MCF 10A (cell line): ENCODE data around the gene PTPRCAP. TPM values are rescaled to one million over a fixed set of nuclear protein-coding genes. Genes with fewer than 3 reads are reported as not detected.
A peak's percentile ranks its signal among the peaks of the same experiment; 100 is the strongest.

Source experiments
- BruUV-seq: library from RNA; stranded (reverse); fragments of 400-500 nt; replicated peaks from 2 replicates; lab custom pipeline; 2021; lab: Mats Ljungman, UMichigan
- CTCF ChIA-PET: fragments of 300-600 bp; sonication (Branson Sonifier 250); formaldehyde crosslinking; extraction: SDS; loops from one replicate; lab custom pipeline; 2021; ENCODE audit warnings: antibody characterized with exemption, inconsistent platforms; lab: Yijun Ruan, JAX
- POLR2A ChIA-PET: fragments of 300-600, 350-650 bp; sonication (Branson Sonifier 250); formaldehyde crosslinking; extraction: SDS; loops from one replicate; lab custom pipeline; 2020; ENCODE audit warnings: antibody characterized with exemption, inconsistent platforms; lab: Yijun Ruan, JAX
- DNase-seq: peaks from one replicate; pipeline ENCODE4 v3.0.0-alpha.2; 2018; ENCODE audit not compliant: unreplicated experiment
- H3K27ac Mint-ChIP-seq: one replicate; pipeline ENCODE4 v1.8.0; 2022; ENCODE audit warnings: mild to moderate bottlenecking, low read depth, mixed read lengths; ENCODE audit not compliant: unreplicated experiment
- H3K27me3 Mint-ChIP-seq: one replicate; pipeline ENCODE4 v1.8.0; 2022; ENCODE audit warnings: mixed read lengths; ENCODE audit not compliant: insufficient read depth, unreplicated experiment
- H3K36me3 Mint-ChIP-seq: one replicate; pipeline ENCODE4 v1.8.0; 2022; ENCODE audit warnings: mild to moderate bottlenecking, moderate library complexity, mixed read lengths; ENCODE audit not compliant: insufficient read depth, unreplicated experiment
- H3K4me1 Mint-ChIP-seq: one replicate; pipeline ENCODE4 v1.8.0; 2022; ENCODE audit warnings: mixed read lengths; ENCODE audit not compliant: insufficient read depth, unreplicated experiment
- H3K4me3 Mint-ChIP-seq: one replicate; pipeline ENCODE4 v1.8.0; 2022; ENCODE audit warnings: mild to moderate bottlenecking, moderate library complexity, mixed read lengths; ENCODE audit not compliant: unreplicated experiment
- H3K9me3 Mint-ChIP-seq: one replicate; pipeline ENCODE4 v1.8.0; 2022; ENCODE audit warnings: mixed read lengths; ENCODE audit not compliant: unreplicated experiment
- intact Hi-C: fragments of 100-400 bp; cut with micrococcal nuclease; formaldehyde crosslinking; loops from 2 replicates; pipeline ENCODE4 v1.14.1; 2022
- total RNA-seq: library from RNA; stranded (reverse); gene quantifications from 2 replicates; pipeline ENCODE4 v1.2.3, GENCODE V29; 2022
- TF ChIP-seq, protein P1 (sequence below): fragments of 200-600 bp; IDR thresholded peaks from one replicate; pipeline ENCODE4 v1.8.0; 2022; ENCODE audit warnings: antibody characterized with exemption, mild to moderate bottlenecking; ENCODE audit not compliant: unreplicated experiment

PTPRCAP gene
- total RNA-seq, 1 experiment from 2014 or later, result 0.86 TPM

DNA sequence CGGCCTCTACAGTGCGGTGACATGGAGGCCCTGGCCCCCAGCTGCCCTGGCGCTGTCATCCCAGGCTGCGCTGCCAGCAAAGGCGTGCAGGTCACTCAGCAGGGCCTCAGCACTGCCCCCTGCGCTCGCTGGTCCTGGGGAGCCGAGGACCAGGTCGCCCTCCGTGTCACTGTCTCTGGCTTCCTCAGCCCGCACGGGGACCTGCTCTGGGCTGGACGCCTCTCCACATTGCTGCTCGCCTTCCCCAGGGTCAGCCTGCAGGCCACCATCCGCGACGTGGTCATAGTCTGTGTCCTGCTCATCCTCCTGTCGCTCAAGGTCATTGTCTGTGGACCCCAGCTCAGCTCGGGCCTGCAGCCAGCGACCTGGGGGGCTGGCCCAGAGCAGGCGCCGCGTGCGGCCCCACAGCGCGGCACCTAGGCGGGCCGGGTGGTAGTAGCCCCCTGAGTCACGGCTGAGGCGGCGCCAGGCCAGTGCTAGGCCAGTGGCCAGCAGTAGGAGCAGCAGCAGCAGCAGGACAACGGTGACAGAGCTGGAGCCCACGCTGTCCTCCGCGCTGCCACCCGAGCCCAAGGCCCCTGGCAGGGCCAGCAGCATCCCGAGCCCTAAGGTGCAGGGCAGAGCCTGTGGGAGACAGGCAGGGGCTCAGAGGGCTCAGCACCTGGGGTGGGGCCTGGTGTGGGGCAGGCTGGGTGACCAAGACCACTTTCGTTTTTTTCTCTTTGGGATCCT is 1.6 kb downstream of the PTPRCAP start:
- ChIA-PET POLR2A (interaction anchor here (0.6 kb wide), 2 partner anchors 19 to 157 kb away, joined by 3 read pairs; partner anchors contain the start of gene CABP4), CTCF (no interaction called here)
- Mint-ChIP-seq H3K9me3 (no peaks in the 10 kb centered on the region), H3K4me1 (peaks cover 8% of the 10 kb centered on the region), H3K36me3 (peaks cover 57% of the 10 kb centered on the region), H3K4me3 (no peak overlapping the region), H3K27ac (peak overlapping the region; percentile 23), H3K27me3 (no peaks in the 10 kb centered on the region)
- BruUV-seq, result no TSS peak
- DNase-seq, result no peak
- intact Hi-C loops, result no loop called here
- TF ChIP-seq, protein P1, sequence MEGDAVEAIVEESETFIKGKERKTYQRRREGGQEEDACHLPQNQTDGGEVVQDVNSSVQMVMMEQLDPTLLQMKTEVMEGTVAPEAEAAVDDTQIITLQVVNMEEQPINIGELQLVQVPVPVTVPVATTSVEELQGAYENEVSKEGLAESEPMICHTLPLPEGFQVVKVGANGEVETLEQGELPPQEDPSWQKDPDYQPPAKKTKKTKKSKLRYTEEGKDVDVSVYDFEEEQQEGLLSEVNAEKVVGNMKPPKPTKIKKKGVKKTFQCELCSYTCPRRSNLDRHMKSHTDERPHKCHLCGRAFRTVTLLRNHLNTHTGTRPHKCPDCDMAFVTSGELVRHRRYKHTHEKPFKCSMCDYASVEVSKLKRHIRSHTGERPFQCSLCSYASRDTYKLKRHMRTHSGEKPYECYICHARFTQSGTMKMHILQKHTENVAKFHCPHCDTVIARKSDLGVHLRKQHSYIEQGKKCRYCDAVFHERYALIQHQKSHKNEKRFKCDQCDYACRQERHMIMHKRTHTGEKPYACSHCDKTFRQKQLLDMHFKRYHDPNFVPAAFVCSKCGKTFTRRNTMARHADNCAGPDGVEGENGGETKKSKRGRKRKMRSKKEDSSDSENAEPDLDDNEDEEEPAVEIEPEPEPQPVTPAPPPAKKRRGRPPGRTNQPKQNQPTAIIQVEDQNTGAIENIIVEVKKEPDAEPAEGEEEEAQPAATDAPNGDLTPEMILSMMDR, result no peak

DNA sequence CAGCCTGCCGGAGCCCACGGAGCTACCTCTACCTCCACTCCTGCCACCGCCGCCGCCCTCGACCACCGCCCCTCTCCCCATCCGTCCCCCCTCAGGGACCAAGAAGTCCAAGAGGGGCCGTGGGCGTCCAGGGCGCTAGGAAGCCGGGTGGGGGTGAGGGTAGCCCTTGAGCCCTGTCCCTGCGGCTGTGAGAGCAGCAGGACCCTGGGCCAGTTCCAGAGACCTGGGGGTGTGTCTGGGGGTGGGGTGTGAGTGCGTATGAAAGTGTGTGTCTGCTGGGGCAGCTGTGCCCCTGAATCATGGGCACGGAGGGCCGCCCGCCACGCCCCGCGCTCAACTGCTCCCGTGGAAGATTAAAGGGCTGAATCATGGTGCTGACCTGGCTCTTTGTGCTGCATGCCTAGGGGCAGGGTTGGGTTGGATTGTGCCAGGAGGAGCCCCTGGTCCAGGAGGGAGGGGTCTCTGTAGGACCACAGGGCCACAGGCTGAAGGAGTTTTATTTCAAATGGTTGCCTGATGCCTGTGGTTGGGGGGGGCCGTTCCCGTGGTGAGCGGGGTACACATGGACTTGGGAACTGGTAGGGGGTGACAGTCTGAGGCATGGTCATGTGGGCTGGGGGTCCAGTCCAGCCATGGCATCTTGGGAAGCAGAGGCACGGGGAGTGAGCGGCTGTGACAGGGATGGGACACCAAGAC is 2.3 kb downstream of the PTPRCAP start:
- Mint-ChIP-seq H3K4me1 (peaks cover 8% of the 10 kb centered on the region), H3K36me3 (peaks cover 63% of the 10 kb centered on the region), H3K27ac (peak overlapping the region; percentile 23), H3K9me3 (no peaks in the 10 kb centered on the region), H3K4me3 (no peak overlapping the region), H3K27me3 (no peaks in the 10 kb centered on the region)
- DNase-seq, result no peak
- CTCF ChIA-PET, result no interaction called here
- no TSS peak for BruUV-seq
- POLR2A ChIA-PET, result no interaction called here
- intact Hi-C loops, result no loop called here
- TF ChIP-seq, protein P1, result no peak

DNA sequence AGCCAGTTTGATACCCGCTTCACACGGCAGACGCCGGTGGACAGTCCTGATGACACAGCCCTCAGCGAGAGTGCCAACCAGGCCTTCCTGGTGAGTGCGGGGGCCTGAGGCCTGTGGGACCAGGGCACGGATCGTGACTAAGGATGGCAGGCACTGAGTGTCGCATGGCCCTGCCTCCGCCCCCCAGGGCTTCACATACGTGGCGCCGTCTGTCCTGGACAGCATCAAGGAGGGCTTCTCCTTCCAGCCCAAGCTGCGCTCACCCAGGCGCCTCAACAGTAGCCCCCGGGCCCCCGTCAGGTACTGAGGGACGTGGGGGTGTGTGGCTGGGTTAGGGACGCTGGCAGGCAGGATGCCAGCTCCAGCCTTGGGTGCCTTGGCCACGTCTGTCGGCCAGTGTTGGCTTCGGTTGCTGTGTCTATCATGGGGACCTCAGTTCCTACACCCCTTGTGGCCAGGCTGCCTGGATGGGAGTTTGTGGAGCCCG is 3.0 kb downstream of the PTPRCAP start:
- Mint-ChIP-seq H3K9me3 (no peaks in the 10 kb centered on the region), H3K4me1 (peaks cover 5% of the 10 kb centered on the region), H3K36me3 (peaks cover 60% of the 10 kb centered on the region), H3K27me3 (no peaks in the 10 kb centered on the region), H3K27ac (no peak overlapping the region), H3K4me3 (no peak overlapping the region)
- CTCF ChIA-PET, result no interaction called here
- DNase-seq, result no peak
- intact Hi-C loops, result no loop called here
- POLR2A ChIA-PET, result no interaction called here
- BruUV-seq, result no TSS peak
- TF ChIP-seq, protein P1, result no peak
